GM10266 (cell line): Measurements from ENCODE around the gene AKAP1.

Source experiments
- DNase-seq: peaks from one replicate; pipeline ENCODE4 v3.0.0; 2012; ENCODE audit errors: extremely low spot score
- CTCF ChIP-seq: IDR thresholded peaks from 2 replicates; pipeline ENCODE4 v1.5.1; 2012; ENCODE audit warnings: mild to moderate bottlenecking, low read depth; ENCODE audit not compliant: control insufficient read depth, insufficient read depth; ENCODE audit errors: missing control alignments

The AKAP1 gene

GRCh38 chr17:57125866-57126265 is 40.8 kb downstream of the AKAP1 start:
- no peak for TF ChIP-seq CTCF
- no peak for DNase-seq

GRCh38 chr17:57130708-57131461 is 45.8 kb downstream of the AKAP1 start:
- TF ChIP-seq CTCF = peak; percentile 82
- peak; percentile 93 for DNase-seq

GRCh38 chr17:57132663-57133062 is 47.6 kb downstream of the AKAP1 start:
- DNase-seq = peak; percentile 61
- TF ChIP-seq CTCF = no peak

- DNase-seq = no peak
- no peak for TF ChIP-seq CTCF
Measured at GRCh38 chr17:57133486-57133885, 48.4 kb downstream of the AKAP1 start.

GRCh38 chr17:57135026-57135788 is 50.2 kb downstream of the AKAP1 start:
- TF ChIP-seq CTCF = no peak
- no peak for DNase-seq

- DNase-seq = no peak
- no peak for TF ChIP-seq CTCF
Measured at GRCh38 chr17:57135789-57136291, 50.8 kb downstream of the AKAP1 start.

- TF ChIP-seq CTCF = no peak
Measured at GRCh38 chr17:57136355-57136754, 51.3 kb downstream of the AKAP1 start.

More at GRCh38 chr17:57136355-57136754, 51.3 kb downstream of the AKAP1 start:
- DNase-seq = no peak
